ENCODE measurements around the gene RTL1. TPM values are rescaled to one million over a fixed set of nuclear protein-coding genes. Genes with fewer than 3 reads are reported as not detected.
A peak's percentile ranks its signal among the peaks of the same experiment; 100 is the strongest.

RTL1 gene
- total and polyA plus RNA-seq, 7 donors = not detected

DNA sequence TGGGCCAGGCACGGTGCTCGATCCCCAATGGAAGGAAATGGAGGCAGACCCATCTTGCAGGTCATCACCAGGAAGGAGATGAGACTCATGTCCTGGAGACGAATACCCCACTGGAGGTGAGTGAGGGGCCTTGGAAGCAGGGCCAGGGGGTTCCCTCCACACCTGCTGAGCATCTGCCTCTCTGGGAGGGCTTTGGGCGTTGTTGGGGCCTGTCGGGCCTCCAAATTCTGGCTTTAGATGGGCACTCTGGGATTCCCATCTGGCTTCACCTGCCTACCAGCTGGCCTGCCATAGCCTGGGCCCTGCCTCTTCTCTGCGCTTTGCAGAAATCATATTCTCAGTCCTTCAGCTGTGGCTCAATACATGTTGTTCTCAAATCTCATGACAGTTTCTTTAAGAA lies 13.9 kb downstream of the RTL1 start:
- DNase-seq = no peak
- intact Hi-C loops (cut with DNase I) = no loop called here
- no peaks in the 10 kb centered on the region for H3K9me3 ChIP-seq
- peaks cover 0 to 14% (median 8%) of the 10 kb centered on the region in 4 donors for H3K4me1 ChIP-seq
- WGBS, 2 donors = 90 to 91% methylated on average over 6 of the region's 6 CpGs
- H3K27ac ChIP-seq = no peak overlapping the region
- H3K36me3 ChIP-seq = no peaks in the 10 kb centered on the region
- no peak overlapping the region for H3K4me3 ChIP-seq
- no peak for TF ChIP-seq EP300 (IDR thresholded peaks at IDR 0.05)
- TF ChIP-seq, protein P1, sequence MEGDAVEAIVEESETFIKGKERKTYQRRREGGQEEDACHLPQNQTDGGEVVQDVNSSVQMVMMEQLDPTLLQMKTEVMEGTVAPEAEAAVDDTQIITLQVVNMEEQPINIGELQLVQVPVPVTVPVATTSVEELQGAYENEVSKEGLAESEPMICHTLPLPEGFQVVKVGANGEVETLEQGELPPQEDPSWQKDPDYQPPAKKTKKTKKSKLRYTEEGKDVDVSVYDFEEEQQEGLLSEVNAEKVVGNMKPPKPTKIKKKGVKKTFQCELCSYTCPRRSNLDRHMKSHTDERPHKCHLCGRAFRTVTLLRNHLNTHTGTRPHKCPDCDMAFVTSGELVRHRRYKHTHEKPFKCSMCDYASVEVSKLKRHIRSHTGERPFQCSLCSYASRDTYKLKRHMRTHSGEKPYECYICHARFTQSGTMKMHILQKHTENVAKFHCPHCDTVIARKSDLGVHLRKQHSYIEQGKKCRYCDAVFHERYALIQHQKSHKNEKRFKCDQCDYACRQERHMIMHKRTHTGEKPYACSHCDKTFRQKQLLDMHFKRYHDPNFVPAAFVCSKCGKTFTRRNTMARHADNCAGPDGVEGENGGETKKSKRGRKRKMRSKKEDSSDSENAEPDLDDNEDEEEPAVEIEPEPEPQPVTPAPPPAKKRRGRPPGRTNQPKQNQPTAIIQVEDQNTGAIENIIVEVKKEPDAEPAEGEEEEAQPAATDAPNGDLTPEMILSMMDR (IDR thresholded peaks at IDR 0.05) = no peak
- no peak for TF ChIP-seq POLR2AphosphoS5 (IDR thresholded peaks at IDR 0.05)
- no peak for TF ChIP-seq POLR2A (IDR thresholded peaks at IDR 0.05)
- no peaks in the 10 kb centered on the region for H3K27me3 ChIP-seq

DNA sequence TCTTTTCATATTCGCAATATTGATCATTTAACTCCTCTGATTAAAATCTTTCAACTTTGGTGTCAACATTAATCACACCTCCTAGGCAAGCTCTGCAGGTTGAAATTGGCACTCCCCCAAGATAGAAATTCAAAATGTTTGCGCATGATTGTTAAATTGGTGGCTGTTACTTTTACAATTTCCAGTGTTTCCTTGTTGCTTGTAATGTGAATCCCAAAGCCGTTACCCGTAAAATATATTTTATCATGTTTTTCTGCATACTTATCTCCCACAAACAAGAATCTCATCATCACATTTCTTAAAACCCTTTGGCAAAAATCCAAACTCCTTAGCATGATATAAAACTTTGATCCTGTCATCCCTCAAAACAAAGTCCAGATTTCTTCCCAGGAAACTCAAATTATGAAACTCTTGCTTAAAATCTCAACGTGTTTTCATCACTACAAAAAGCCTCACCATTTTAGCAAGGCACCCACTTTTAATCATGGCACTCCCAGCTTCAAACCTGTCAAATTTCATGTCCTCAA lies 14.7 kb downstream of the RTL1 start:
- Histone ChIP-seq H3K4me1 (peaks cover 0 to 14% (median 8%) of the 10 kb centered on the region in 4 donors), H3K4me3 (no peak overlapping the region), H3K27ac (no peak overlapping the region), H3K36me3 (no peaks in the 10 kb centered on the region), H3K9me3 (no peaks in the 10 kb centered on the region), H3K27me3 (no peaks in the 10 kb centered on the region)
- intact Hi-C loops (cut with DNase I) = no loop called here
- DNase-seq = no peak
- 17 to 57% methylated on average over 5 of the region's 5 CpGs for WGBS, 2 donors
- TF ChIP-seq POLR2A (IDR thresholded peaks at IDR 0.05) (no peak), EP300 (IDR thresholded peaks at IDR 0.05) (no peak), POLR2AphosphoS5 (IDR thresholded peaks at IDR 0.05) (no peak)
- TF ChIP-seq, protein P1 (IDR thresholded peaks at IDR 0.05) = no peak

DNA sequence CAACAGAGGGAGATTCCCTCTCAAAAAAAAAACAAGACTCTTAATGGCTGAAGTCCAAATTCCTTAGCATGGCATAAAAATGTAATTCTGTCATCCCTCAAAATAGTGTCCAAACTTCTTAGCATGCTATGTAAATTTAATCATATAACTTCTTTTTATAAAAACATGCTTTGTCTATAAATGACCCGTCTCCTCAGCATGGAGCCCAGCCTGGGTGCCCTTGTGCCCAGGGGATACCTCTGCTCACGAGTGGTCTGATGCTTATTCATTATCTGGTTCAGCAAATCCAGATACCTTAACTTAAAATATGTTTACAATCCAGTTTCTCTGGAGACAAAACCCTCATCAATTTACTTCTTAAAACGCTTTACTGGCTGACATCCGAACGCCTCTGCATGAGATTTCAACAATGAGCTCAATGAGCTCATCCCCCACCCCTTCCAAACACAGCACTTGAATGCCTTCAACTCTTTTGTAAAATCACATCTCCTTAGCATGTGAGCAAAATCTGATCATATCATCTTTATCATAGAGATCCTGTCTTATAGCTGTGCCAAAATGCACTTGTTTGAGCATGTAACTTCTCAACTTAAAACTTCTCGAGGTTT lies 15.7 kb downstream of the RTL1 start:
- Histone ChIP-seq H3K9me3 (no peaks in the 10 kb centered on the region), H3K27ac (no peak overlapping the region), H3K36me3 (no peaks in the 10 kb centered on the region), H3K4me3 (no peak overlapping the region), H3K4me1 (peaks cover 0 to 14% (median 8%) of the 10 kb centered on the region in 4 donors), H3K27me3 (no peaks in the 10 kb centered on the region)
- DNase-seq = peak; percentile 33
- TF ChIP-seq, protein P1 (IDR thresholded peaks at IDR 0.05) = no peak
- no peak for TF ChIP-seq POLR2AphosphoS5 (IDR thresholded peaks at IDR 0.05)
- no peak for TF ChIP-seq EP300 (IDR thresholded peaks at IDR 0.05)
- TF ChIP-seq POLR2A (IDR thresholded peaks at IDR 0.05) = no peak
- intact Hi-C loops (cut with DNase I) = no loop called here
- WGBS, 2 donors = 21 to 63% methylated on average over 6 of the region's 6 CpGs

DNA sequence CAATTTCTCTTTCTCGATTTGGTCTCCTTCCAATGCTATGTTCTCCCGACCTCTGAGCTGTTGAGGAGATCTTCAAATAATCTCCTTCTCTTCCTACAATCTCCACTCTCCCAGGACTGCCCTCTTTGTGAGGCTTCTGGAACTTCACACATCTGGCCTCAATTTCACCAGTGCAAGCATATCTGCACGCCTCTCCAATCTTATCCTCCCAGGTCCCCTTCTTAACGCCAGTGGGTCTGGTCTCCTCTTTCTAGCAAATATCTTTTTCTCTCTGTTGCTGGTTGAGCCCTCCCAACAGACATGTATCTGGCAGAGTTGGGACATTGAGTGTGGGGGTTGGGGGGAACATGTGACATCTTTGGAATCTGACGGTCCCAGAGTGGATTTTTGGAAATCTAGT lies 17.9 kb downstream of the RTL1 start:
- H3K4me1 ChIP-seq = peaks cover 0 to 14% (median 8%) of the 10 kb centered on the region in 4 donors
- no peak for TF ChIP-seq POLR2A (IDR thresholded peaks at IDR 0.05)
- no peak for TF ChIP-seq EP300 (IDR thresholded peaks at IDR 0.05)
- no peak for TF ChIP-seq POLR2AphosphoS5 (IDR thresholded peaks at IDR 0.05)
- TF ChIP-seq, protein P1 (IDR thresholded peaks at IDR 0.05) = no peak
- H3K27me3 ChIP-seq = no peaks in the 10 kb centered on the region
- intact Hi-C loops (cut with DNase I) = no loop called here
- peak; percentile 18 for DNase-seq
- no peaks in the 10 kb centered on the region for H3K36me3 ChIP-seq
- 80 to 81% methylated on average over 5 of the region's 5 CpGs for WGBS, 2 donors
- H3K27ac ChIP-seq = no peak overlapping the region
- H3K9me3 ChIP-seq = no peaks in the 10 kb centered on the region
- no peak overlapping the region for H3K4me3 ChIP-seq
